GM12891 (cell line): ENCODE measurements around the gene CDK14.

ENCODE experiments used
- POLR2A ChIP-seq: IDR thresholded peaks from 2 replicates; pipeline ENCODE4 v1.6.1; 2011; ENCODE audit warnings: low read depth, low read length, control low read depth
- TAF1 ChIP-seq: IDR thresholded peaks from 2 replicates; pipeline ENCODE4 v1.6.1; 2011; ENCODE audit warnings: low read depth, low read length, control low read depth

- TF ChIP-seq POLR2A (no peak), TAF1 (no peak)
These were observed 448.0 kb downstream of the CDK14 start for GRCh38 chr7:91043924-91044645.
